ENCODE results near the gene ASB7. TPM values are rescaled to one million over a fixed set of nuclear protein-coding genes. Genes with fewer than 3 reads are reported as not detected.

Gene ASB7
- total and polyA plus RNA-seq, 2 experiments from 2014 or later = 8.1 to 13.2 TPM

- TF ChIP-seq EZH2phosphoT487 (IDR thresholded peaks at IDR 0.05; ENCODE audit: insufficient read depth, low read depth) (no peak), EZH2 (IDR thresholded peaks at IDR 0.05; ENCODE audit: insufficient read depth, poor library complexity, severe bottlenecking) (no peak)
- Histone ChIP-seq H3K27ac (no peak overlapping the region), H3K36me3 (ENCODE audit: low read depth) (no peaks in the 10 kb centered on the region), H2AFZ (no peak overlapping the region), H3K9ac (no peak overlapping the region), H3K9me3 (ENCODE audit: low read depth) (peaks cover 3% of the 10 kb centered on the region), H3F3A (ENCODE audit: insufficient read depth) (no peaks in the 10 kb centered on the region), H3K4me1 (ENCODE audit: insufficient read depth) (no peaks in the 10 kb centered on the region), H3K4me3 (no peak overlapping the region), H3K79me2 (ENCODE audit: insufficient read depth) (peaks cover 100% of the 10 kb centered on the region), H3K27me3 (replicated peaks; ENCODE audit: insufficient read depth) (no peaks in the 10 kb centered on the region), H4K20me1 (ENCODE audit: insufficient read depth) (no peaks in the 10 kb centered on the region), H3K4me2 (ENCODE audit: unreplicated experiment) (no peak overlapping the region), H3K9me2 (ENCODE audit: insufficient read depth) (no peaks in the 10 kb centered on the region)
- DNase-seq = no peak
- 94% methylated on average over 3 of the region's 3 CpGs for WGBS, 2 experiments (ENCODE audit: low coverage in 1 of 2, low lambda C conversion rate in 2 of 2, missing lambda C conversion rate in 2 of 2)
- in situ Hi-C loops (cut with MboI) = no loop called here
These were observed 9.5 kb upstream of the ASB7 start for GRCh38 chr15:100592898-100593297.

GRCh38 chr15:100593431-100593830 is 9.0 kb upstream of the ASB7 start:
- Histone ChIP-seq H3K9me3 (ENCODE audit: low read depth) (peaks cover 3% of the 10 kb centered on the region), H3K27me3 (replicated peaks; ENCODE audit: insufficient read depth) (no peaks in the 10 kb centered on the region), H3F3A (ENCODE audit: insufficient read depth) (no peaks in the 10 kb centered on the region), H3K4me1 (ENCODE audit: insufficient read depth) (no peaks in the 10 kb centered on the region), H3K27ac (no peak overlapping the region), H3K9ac (no peak overlapping the region), H3K4me3 (no peak overlapping the region), H3K9me2 (ENCODE audit: insufficient read depth) (no peaks in the 10 kb centered on the region), H3K36me3 (ENCODE audit: low read depth) (no peaks in the 10 kb centered on the region), H3K4me2 (ENCODE audit: unreplicated experiment) (no peak overlapping the region), H4K20me1 (ENCODE audit: insufficient read depth) (no peaks in the 10 kb centered on the region), H2AFZ (no peak overlapping the region), H3K79me2 (ENCODE audit: insufficient read depth) (peaks cover 100% of the 10 kb centered on the region)
- no peak for DNase-seq
- 95% methylated on average over 2 of the region's 2 CpGs for WGBS, 2 experiments (ENCODE audit: low coverage in 1 of 2, low lambda C conversion rate in 2 of 2, missing lambda C conversion rate in 2 of 2)
- TF ChIP-seq EZH2phosphoT487 (IDR thresholded peaks at IDR 0.05; ENCODE audit: insufficient read depth, low read depth) = no peak
- TF ChIP-seq EZH2 (IDR thresholded peaks at IDR 0.05; ENCODE audit: insufficient read depth, poor library complexity, severe bottlenecking) = no peak
- in situ Hi-C loops (cut with MboI) = no loop called here

GRCh38 chr15:100595964-100596363 is 6.4 kb upstream of the ASB7 start:
- H3K79me2 ChIP-seq (ENCODE audit: insufficient read depth) = peaks cover 100% of the 10 kb centered on the region
- TF ChIP-seq EZH2phosphoT487 (IDR thresholded peaks at IDR 0.05; ENCODE audit: insufficient read depth, low read depth) (no peak), EZH2 (IDR thresholded peaks at IDR 0.05; ENCODE audit: insufficient read depth, poor library complexity, severe bottlenecking) (no peak)
- no peak overlapping the region for H2AFZ ChIP-seq
- no peak overlapping the region for H3K4me2 ChIP-seq (ENCODE audit: unreplicated experiment)
- H3K27ac ChIP-seq = no peak overlapping the region
- H3K4me1 ChIP-seq (ENCODE audit: insufficient read depth) = peaks cover 6% of the 10 kb centered on the region; the same call in 1 of the 2 replicates
- no peaks in the 10 kb centered on the region for H3K9me2 ChIP-seq (ENCODE audit: insufficient read depth)
- 95 to 96% methylated on average over 3 of the region's 3 CpGs for WGBS, 2 experiments (ENCODE audit: low coverage in 1 of 2, low lambda C conversion rate in 2 of 2, missing lambda C conversion rate in 2 of 2)
- H3K9ac ChIP-seq = no peak overlapping the region
- no peaks in the 10 kb centered on the region for H4K20me1 ChIP-seq (ENCODE audit: insufficient read depth)
- in situ Hi-C loops (cut with MboI) = no loop called here
- no peaks in the 10 kb centered on the region for H3F3A ChIP-seq (ENCODE audit: insufficient read depth)
- H3K4me3 ChIP-seq = no peak overlapping the region
- no peaks in the 10 kb centered on the region for H3K9me3 ChIP-seq (ENCODE audit: low read depth)
- no peaks in the 10 kb centered on the region for H3K27me3 ChIP-seq (replicated peaks; ENCODE audit: insufficient read depth)
- no peak for DNase-seq
- H3K36me3 ChIP-seq (ENCODE audit: low read depth) = no peaks in the 10 kb centered on the region

- H3K4me2 ChIP-seq (ENCODE audit: unreplicated experiment) = no peak overlapping the region
- DNase-seq = no peak
- no peaks in the 10 kb centered on the region for H3K36me3 ChIP-seq (ENCODE audit: low read depth)
- no peaks in the 10 kb centered on the region for H3F3A ChIP-seq (ENCODE audit: insufficient read depth)
- peaks cover 7% of the 10 kb centered on the region; the same call in 1 of the 2 replicates for H3K4me1 ChIP-seq (ENCODE audit: insufficient read depth)
- no peak overlapping the region for H3K4me3 ChIP-seq
- no peaks in the 10 kb centered on the region for H3K9me3 ChIP-seq (ENCODE audit: low read depth)
- 96% methylated on average over 7 of the region's 7 CpGs for WGBS, 2 experiments (ENCODE audit: low coverage in 1 of 2, low lambda C conversion rate in 2 of 2, missing lambda C conversion rate in 2 of 2)
- H2AFZ ChIP-seq = no peak overlapping the region
- in situ Hi-C loops (cut with MboI) = no loop called here
- no peaks in the 10 kb centered on the region for H3K9me2 ChIP-seq (ENCODE audit: insufficient read depth)
- H3K27ac ChIP-seq = no peak overlapping the region
- no peaks in the 10 kb centered on the region for H4K20me1 ChIP-seq (ENCODE audit: insufficient read depth)
- no peaks in the 10 kb centered on the region for H3K27me3 ChIP-seq (replicated peaks; ENCODE audit: insufficient read depth)
- no peak overlapping the region for H3K9ac ChIP-seq
- peaks cover 100% of the 10 kb centered on the region for H3K79me2 ChIP-seq (ENCODE audit: insufficient read depth)
- TF ChIP-seq EZH2 (IDR thresholded peaks at IDR 0.05; ENCODE audit: insufficient read depth, poor library complexity, severe bottlenecking) (no peak), EZH2phosphoT487 (IDR thresholded peaks at IDR 0.05; ENCODE audit: insufficient read depth, low read depth) (no peak)
These were observed 5.6 kb upstream of the ASB7 start for GRCh38 chr15:100596792-100597191.

- Histone ChIP-seq H2AFZ (no peak overlapping the region), H3K79me2 (ENCODE audit: insufficient read depth) (peaks cover 95% of the 10 kb centered on the region), H3K4me1 (ENCODE audit: insufficient read depth) (peaks cover 7% of the 10 kb centered on the region; the same call in 1 of the 2 replicates), H3K36me3 (ENCODE audit: low read depth) (no peaks in the 10 kb centered on the region), H3K4me2 (ENCODE audit: unreplicated experiment) (no peak overlapping the region), H4K20me1 (ENCODE audit: insufficient read depth) (no peaks in the 10 kb centered on the region), H3K9me3 (ENCODE audit: low read depth) (no peaks in the 10 kb centered on the region), H3K27me3 (replicated peaks; ENCODE audit: insufficient read depth) (no peaks in the 10 kb centered on the region), H3K27ac (no peak overlapping the region), H3F3A (ENCODE audit: insufficient read depth) (no peaks in the 10 kb centered on the region), H3K9me2 (ENCODE audit: insufficient read depth) (no peaks in the 10 kb centered on the region), H3K9ac (no peak overlapping the region), H3K4me3 (no peak overlapping the region)
- in situ Hi-C loops (cut with MboI) = no loop called here
- WGBS, 2 experiments (ENCODE audit: low coverage in 1 of 2, low lambda C conversion rate in 2 of 2, missing lambda C conversion rate in 2 of 2) = 95 to 98% methylated on average over 3 of the region's 3 CpGs
- DNase-seq = no peak
- TF ChIP-seq EZH2phosphoT487 (IDR thresholded peaks at IDR 0.05; ENCODE audit: insufficient read depth, low read depth) (no peak), EZH2 (IDR thresholded peaks at IDR 0.05; ENCODE audit: insufficient read depth, poor library complexity, severe bottlenecking) (no peak)
These were observed 4.5 kb upstream of the ASB7 start for GRCh38 chr15:100597862-100598261.
